WTC11 (cell line): ENCODE data around the gene TMEM130. TPM values are rescaled to one million over a fixed set of nuclear protein-coding genes. Genes with fewer than 3 reads are reported as not detected.

Experiments
- ATAC-seq: fragments of 200-7000 bp; cut with Tn5 transposase; 2 replicates; pipeline ENCODE4 v1.10.0; 2021; ENCODE audit warnings: mild to moderate bottlenecking, moderate library complexity
- CTCF ChIA-PET: fragments of 300-600 bp; sonication (Branson Sonifier 250); formaldehyde crosslinking; loops from one replicate; lab custom pipeline; 2021; ENCODE audit warnings: antibody characterized with exemption; lab: Charles Lee
- POLR2A ChIA-PET: fragments of 350-600 bp; sonication (Branson Sonifier 250); formaldehyde crosslinking; loops from one replicate; lab custom pipeline; 2021; ENCODE audit warnings: antibody characterized with exemption; lab: Charles Lee
- DNase-seq: peaks from one replicate; pipeline ENCODE4 v3.0.0; 2021; ENCODE audit warnings: low spot score
- H3K27ac Mint-ChIP-seq: 2 replicates; pipeline ENCODE4 v1.8.0; 2021; ENCODE audit warnings: mixed read lengths
- H3K27me3 Mint-ChIP-seq: 2 replicates; pipeline ENCODE4 v1.8.0; 2021; ENCODE audit warnings: low read depth, mild to moderate bottlenecking, moderate library complexity, mixed read lengths
- H3K36me3 Mint-ChIP-seq: 2 replicates; pipeline ENCODE4 v1.8.0; 2021; ENCODE audit warnings: mixed read lengths
- H3K4me1 Mint-ChIP-seq: 2 replicates; pipeline ENCODE4 v1.8.0; 2022; ENCODE audit warnings: mixed read lengths
- H3K4me3 Mint-ChIP-seq: 2 replicates; pipeline ENCODE4 v1.8.0; 2021; ENCODE audit warnings: mild to moderate bottlenecking, moderate library complexity, mixed read lengths
- H3K9me3 Mint-ChIP-seq: 2 replicates; pipeline ENCODE4 v1.8.0; 2021; ENCODE audit warnings: mixed read lengths
- EMX1 ChIP-seq: fragments of 250-450 bp; sonication (Bioruptor Pico); IDR thresholded peaks from 2 replicates; pipeline ENCODE4 v1.8.0; 2021; ENCODE audit warnings: mild to moderate bottlenecking
- FOXK1 ChIP-seq: sonication (generic); formaldehyde crosslinking; IDR thresholded peaks from 2 replicates; pipeline ENCODE4 v1.8.0; 2022; ENCODE audit warnings: mild to moderate bottlenecking, moderate library complexity, missing genetic modification reagents
- FOXP1 ChIP-seq: sonication (generic); formaldehyde crosslinking; IDR thresholded peaks from 2 replicates; pipeline ENCODE4 v1.8.0; 2022; ENCODE audit warnings: missing genetic modification reagents, mild to moderate bottlenecking, moderate library complexity, borderline replicate concordance
- JAZF1 ChIP-seq: fragments of 250-450 bp; sonication (Bioruptor Pico); IDR thresholded peaks from 2 replicates; pipeline ENCODE4 v1.9.0; 2021; ENCODE audit warnings: moderate library complexity, mild to moderate bottlenecking, inconsistent platforms
- NR2C2 ChIP-seq: sonication (generic); formaldehyde crosslinking; IDR thresholded peaks from 2 replicates; pipeline ENCODE4 v1.8.0; 2022; ENCODE audit warnings: mild to moderate bottlenecking, missing genetic modification reagents
- RELA ChIP-seq: sonication (generic); formaldehyde crosslinking; IDR thresholded peaks from 2 replicates; pipeline ENCODE4 v1.8.1; 2022; ENCODE audit warnings: missing genetic modification reagents, mild to moderate bottlenecking, borderline replicate concordance
- RORB ChIP-seq: fragments of 250-450 bp; sonication (Bioruptor Pico); IDR thresholded peaks from 2 replicates; pipeline ENCODE4 v1.9.0; 2021; ENCODE audit warnings: mild to moderate bottlenecking
- SOX15 ChIP-seq: fragments of 250-450 bp; sonication (Bioruptor Pico); IDR thresholded peaks from 2 replicates; pipeline ENCODE4 v1.9.0; 2021; ENCODE audit warnings: mild to moderate bottlenecking
- TCF7 ChIP-seq: sonication (generic); formaldehyde crosslinking; IDR thresholded peaks from 2 replicates; pipeline ENCODE4 v1.8.0; 2022; ENCODE audit warnings: mild to moderate bottlenecking, low read depth, missing genetic modification reagents, moderate library complexity
- ZNF138 ChIP-seq: sonication (generic); formaldehyde crosslinking; conservative IDR thresholded peaks from 2 replicates; pipeline ENCODE4 v1.8.1; 2022; ENCODE audit warnings: mild to moderate bottlenecking, moderate library complexity, missing genetic modification reagents
- ZNF219 ChIP-seq: sonication (generic); formaldehyde crosslinking; IDR thresholded peaks from 2 replicates; pipeline ENCODE4 v1.8.0; 2023; ENCODE audit warnings: missing genetic modification reagents, mild to moderate bottlenecking, borderline replicate concordance
- total RNA-seq: library from RNA; stranded (reverse); gene quantifications from 3 replicates; pipeline ENCODE4 v1.2.3, GENCODE V29; 2021
- TF ChIP-seq, protein P1 (sequence below): sonication (generic); formaldehyde crosslinking; IDR thresholded peaks from 2 replicates; pipeline ENCODE4 v1.8.1; 2022; ENCODE audit warnings: mild to moderate bottlenecking, moderate library complexity, missing genetic modification reagents
- TF ChIP-seq, protein P2 (sequence below): sonication (generic); formaldehyde crosslinking; IDR thresholded peaks from 2 replicates; pipeline ENCODE4 v1.8.1; 2023; ENCODE audit warnings: mild to moderate bottlenecking, missing genetic modification reagents, moderate library complexity
- TF ChIP-seq, protein P3 (sequence below): sonication (generic); formaldehyde crosslinking; IDR thresholded peaks from 2 replicates; pipeline ENCODE4 v1.8.0; 2022; ENCODE audit warnings: mild to moderate bottlenecking, missing genetic modification reagents
- TF ChIP-seq, protein P4 (sequence below): fragments of 250-450 bp; sonication (Bioruptor Pico); IDR thresholded peaks from 2 replicates; pipeline ENCODE4 v1.9.0; 2021; ENCODE audit warnings: moderate library complexity, mild to moderate bottlenecking, inconsistent platforms, borderline replicate concordance
- TF ChIP-seq, protein P5 (sequence below): sonication (generic); formaldehyde crosslinking; IDR thresholded peaks from 2 replicates; pipeline ENCODE4 v1.8.0; 2022; ENCODE audit warnings: missing genetic modification reagents
- TF ChIP-seq, protein P6 (sequence below): sonication (generic); formaldehyde crosslinking; conservative IDR thresholded peaks from 2 replicates; pipeline ENCODE4 v1.8.1; 2023; ENCODE audit warnings: mild to moderate bottlenecking, low read depth, missing genetic modification reagents, moderate library complexity
- TF ChIP-seq, protein P7 (sequence below): sonication (generic); formaldehyde crosslinking; IDR thresholded peaks from 2 replicates; pipeline ENCODE4 v1.8.1; 2023; ENCODE audit warnings: mild to moderate bottlenecking, moderate library complexity, missing genetic modification reagents
- TF ChIP-seq, protein P8 (sequence below): fragments of 200-600 bp; IDR thresholded peaks from 2 replicates; pipeline ENCODE4 v1.8.0; 2022; ENCODE audit warnings: antibody characterized with exemption

The TMEM130 gene
- total RNA-seq, 1 experiment from 2014 or later, result 3.2 TPM

DNA sequence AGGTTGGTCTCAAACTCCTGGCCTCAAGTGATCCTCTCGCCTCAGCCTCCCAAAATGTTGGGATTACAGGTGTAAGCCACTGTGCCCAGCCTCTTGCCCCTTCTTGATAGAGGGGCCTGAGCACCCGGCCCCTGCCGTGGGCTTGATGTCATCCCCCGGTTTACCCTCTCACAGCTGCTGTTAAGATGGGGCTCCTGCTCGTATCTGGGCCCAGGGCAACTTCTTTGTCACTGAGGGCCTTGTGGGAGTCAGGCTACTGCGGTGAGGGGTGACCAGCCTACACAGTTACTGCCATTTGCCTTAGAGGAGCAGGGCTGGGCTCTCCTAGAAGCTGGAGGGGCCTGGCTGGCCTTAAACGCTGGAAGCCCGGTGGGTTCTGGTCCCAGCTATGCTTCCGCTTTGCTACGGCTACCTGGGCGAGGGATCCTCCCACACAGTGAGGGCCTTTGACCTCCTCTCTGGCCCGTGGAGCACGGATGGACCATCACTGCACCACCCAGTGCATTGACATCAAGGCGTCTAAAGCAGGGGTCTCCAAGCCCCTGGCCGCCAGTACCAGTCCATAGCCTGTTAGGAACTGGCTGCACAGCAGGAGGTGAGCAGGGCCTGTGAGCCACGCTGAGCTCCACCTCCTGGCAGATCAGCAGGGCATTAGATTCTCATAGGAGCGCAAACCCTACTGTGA is 1.1 kb upstream of the TMEM130 start:
- POLR2A ChIA-PET, result no interaction called here
- H3K27ac Mint-ChIP-seq, result no peak overlapping the region
- no peak for ATAC-seq
- CTCF ChIA-PET, result interaction anchor here (0.6 to 3.5 kb wide), 8 partner anchors 8 to 337 kb away, joined by 3 to 16 read pairs (median 4); partner anchors contain the start of gene TRRAP
- H3K4me1 Mint-ChIP-seq, result 0 out of 2 replicates have a peak, but pooled peaks cover 3% of the 10 kb centered on the region
- peak; percentile 30 for DNase-seq
- TF ChIP-seq SOX15 (CRISPR knock-in tag), result no peak
- TF ChIP-seq, protein P1, sequence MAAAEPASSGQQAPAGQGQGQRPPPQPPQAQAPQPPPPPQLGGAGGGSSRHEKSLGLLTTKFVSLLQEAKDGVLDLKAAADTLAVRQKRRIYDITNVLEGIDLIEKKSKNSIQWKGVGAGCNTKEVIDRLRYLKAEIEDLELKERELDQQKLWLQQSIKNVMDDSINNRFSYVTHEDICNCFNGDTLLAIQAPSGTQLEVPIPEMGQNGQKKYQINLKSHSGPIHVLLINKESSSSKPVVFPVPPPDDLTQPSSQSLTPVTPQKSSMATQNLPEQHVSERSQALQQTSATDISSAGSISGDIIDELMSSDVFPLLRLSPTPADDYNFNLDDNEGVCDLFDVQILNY (CRISPR knock-in tag), result no peak
- TF ChIP-seq RORB (CRISPR knock-in tag), result no peak
- TF ChIP-seq, protein P2, sequence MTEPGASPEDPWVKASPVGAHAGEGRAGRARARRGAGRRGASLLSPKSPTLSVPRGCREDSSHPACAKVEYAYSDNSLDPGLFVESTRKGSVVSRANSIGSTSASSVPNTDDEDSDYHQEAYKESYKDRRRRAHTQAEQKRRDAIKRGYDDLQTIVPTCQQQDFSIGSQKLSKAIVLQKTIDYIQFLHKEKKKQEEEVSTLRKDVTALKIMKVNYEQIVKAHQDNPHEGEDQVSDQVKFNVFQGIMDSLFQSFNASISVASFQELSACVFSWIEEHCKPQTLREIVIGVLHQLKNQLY (CRISPR knock-in tag), result no peak
- TF ChIP-seq ZNF219 (CRISPR knock-in tag), result no peak
- TF ChIP-seq FOXP1 (CRISPR knock-in tag), result no peak
- no peak for TF ChIP-seq JAZF1
- TF ChIP-seq RELA, result no peak
- TF ChIP-seq, protein P3, sequence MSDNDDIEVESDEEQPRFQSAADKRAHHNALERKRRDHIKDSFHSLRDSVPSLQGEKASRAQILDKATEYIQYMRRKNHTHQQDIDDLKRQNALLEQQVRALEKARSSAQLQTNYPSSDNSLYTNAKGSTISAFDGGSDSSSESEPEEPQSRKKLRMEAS (CRISPR knock-in tag), result no peak
- TF ChIP-seq, protein P4, sequence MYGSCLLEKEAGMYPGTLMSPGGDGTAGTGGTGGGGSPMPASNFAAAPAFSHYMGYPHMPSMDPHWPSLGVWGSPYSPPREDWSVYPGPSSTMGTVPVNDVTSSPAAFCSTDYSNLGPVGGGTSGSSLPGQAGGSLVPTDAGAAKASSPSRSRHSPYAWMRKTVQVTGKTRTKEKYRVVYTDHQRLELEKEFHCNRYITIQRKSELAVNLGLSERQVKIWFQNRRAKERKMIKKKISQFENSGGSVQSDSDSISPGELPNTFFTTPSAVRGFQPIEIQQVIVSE (CRISPR knock-in tag), result no peak
- TF ChIP-seq, protein P5, sequence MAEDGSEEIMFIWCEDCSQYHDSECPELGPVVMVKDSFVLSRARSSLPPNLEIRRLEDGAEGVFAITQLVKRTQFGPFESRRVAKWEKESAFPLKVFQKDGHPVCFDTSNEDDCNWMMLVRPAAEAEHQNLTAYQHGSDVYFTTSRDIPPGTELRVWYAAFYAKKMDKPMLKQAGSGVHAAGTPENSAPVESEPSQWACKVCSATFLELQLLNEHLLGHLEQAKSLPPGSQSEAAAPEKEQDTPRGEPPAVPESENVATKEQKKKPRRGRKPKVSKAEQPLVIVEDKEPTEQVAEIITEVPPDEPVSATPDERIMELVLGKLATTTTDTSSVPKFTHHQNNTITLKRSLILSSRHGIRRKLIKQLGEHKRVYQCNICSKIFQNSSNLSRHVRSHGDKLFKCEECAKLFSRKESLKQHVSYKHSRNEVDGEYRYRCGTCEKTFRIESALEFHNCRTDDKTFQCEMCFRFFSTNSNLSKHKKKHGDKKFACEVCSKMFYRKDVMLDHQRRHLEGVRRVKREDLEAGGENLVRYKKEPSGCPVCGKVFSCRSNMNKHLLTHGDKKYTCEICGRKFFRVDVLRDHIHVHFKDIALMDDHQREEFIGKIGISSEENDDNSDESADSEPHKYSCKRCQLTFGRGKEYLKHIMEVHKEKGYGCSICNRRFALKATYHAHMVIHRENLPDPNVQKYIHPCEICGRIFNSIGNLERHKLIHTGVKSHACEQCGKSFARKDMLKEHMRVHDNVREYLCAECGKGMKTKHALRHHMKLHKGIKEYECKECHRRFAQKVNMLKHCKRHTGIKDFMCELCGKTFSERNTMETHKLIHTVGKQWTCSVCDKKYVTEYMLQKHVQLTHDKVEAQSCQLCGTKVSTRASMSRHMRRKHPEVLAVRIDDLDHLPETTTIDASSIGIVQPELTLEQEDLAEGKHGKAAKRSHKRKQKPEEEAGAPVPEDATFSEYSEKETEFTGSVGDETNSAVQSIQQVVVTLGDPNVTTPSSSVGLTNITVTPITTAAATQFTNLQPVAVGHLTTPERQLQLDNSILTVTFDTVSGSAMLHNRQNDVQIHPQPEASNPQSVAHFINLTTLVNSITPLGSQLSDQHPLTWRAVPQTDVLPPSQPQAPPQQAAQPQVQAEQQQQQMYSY (CRISPR knock-in tag), result no peak
- no peak for TF ChIP-seq ZNF138
- no peak for TF ChIP-seq FOXK1 (CRISPR knock-in tag)
- TF ChIP-seq, protein P6, sequence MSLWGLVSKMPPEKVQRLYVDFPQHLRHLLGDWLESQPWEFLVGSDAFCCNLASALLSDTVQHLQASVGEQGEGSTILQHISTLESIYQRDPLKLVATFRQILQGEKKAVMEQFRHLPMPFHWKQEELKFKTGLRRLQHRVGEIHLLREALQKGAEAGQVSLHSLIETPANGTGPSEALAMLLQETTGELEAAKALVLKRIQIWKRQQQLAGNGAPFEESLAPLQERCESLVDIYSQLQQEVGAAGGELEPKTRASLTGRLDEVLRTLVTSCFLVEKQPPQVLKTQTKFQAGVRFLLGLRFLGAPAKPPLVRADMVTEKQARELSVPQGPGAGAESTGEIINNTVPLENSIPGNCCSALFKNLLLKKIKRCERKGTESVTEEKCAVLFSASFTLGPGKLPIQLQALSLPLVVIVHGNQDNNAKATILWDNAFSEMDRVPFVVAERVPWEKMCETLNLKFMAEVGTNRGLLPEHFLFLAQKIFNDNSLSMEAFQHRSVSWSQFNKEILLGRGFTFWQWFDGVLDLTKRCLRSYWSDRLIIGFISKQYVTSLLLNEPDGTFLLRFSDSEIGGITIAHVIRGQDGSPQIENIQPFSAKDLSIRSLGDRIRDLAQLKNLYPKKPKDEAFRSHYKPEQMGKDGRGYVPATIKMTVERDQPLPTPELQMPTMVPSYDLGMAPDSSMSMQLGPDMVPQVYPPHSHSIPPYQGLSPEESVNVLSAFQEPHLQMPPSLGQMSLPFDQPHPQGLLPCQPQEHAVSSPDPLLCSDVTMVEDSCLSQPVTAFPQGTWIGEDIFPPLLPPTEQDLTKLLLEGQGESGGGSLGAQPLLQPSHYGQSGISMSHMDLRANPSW (CRISPR knock-in tag), result no peak
- TF ChIP-seq TCF7 (CRISPR knock-in tag), result no peak
- TF ChIP-seq, protein P7, sequence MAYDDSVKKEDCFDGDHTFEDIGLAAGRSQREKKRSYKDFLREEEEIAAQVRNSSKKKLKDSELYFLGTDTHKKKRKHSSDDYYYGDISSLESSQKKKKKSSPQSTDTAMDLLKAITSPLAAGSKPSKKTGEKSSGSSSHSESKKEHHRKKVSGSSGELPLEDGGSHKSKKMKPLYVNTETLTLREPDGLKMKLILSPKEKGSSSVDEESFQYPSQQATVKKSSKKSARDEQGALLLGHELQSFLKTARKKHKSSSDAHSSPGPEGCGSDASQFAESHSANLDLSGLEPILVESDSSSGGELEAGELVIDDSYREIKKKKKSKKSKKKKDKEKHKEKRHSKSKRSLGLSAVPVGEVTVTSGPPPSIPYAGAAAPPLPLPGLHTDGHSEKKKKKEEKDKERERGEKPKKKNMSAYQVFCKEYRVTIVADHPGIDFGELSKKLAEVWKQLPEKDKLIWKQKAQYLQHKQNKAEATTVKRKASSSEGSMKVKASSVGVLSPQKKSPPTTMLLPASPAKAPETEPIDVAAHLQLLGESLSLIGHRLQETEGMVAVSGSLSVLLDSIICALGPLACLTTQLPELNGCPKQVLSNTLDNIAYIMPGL, result no peak
- TF ChIP-seq, protein P8, sequence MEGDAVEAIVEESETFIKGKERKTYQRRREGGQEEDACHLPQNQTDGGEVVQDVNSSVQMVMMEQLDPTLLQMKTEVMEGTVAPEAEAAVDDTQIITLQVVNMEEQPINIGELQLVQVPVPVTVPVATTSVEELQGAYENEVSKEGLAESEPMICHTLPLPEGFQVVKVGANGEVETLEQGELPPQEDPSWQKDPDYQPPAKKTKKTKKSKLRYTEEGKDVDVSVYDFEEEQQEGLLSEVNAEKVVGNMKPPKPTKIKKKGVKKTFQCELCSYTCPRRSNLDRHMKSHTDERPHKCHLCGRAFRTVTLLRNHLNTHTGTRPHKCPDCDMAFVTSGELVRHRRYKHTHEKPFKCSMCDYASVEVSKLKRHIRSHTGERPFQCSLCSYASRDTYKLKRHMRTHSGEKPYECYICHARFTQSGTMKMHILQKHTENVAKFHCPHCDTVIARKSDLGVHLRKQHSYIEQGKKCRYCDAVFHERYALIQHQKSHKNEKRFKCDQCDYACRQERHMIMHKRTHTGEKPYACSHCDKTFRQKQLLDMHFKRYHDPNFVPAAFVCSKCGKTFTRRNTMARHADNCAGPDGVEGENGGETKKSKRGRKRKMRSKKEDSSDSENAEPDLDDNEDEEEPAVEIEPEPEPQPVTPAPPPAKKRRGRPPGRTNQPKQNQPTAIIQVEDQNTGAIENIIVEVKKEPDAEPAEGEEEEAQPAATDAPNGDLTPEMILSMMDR, result no peak
- TF ChIP-seq EMX1 (CRISPR knock-in tag), result no peak
- no peak for TF ChIP-seq NR2C2
- H3K36me3 Mint-ChIP-seq, result no peaks in the 10 kb centered on the region
- H3K27me3 Mint-ChIP-seq, result peaks cover 52% of the 10 kb centered on the region
- H3K9me3 Mint-ChIP-seq, result no peaks in the 10 kb centered on the region
- H3K4me3 Mint-ChIP-seq, result peak overlapping the region; percentile 77
